ENCODE data around the gene LRRFIP1. TPM values are rescaled to one million over a fixed set of nuclear protein-coding genes. Genes with fewer than 3 reads are reported as not detected.
"Not testable (repeated sequence)": the region's sequence is repeated elsewhere in the genome, so short reads cannot be mapped to it uniquely, and the experiment has no call there.

Gene LRRFIP1
- total and polyA plus RNA-seq, 9 donors, result 27.4 to 71.1 (median 56.1) TPM

- H3K36me3 ChIP-seq, result no peaks in the 10 kb centered on the region
- no peak overlapping the region for H3K4me3 ChIP-seq
- no peaks in the 10 kb centered on the region for H3K4me1 ChIP-seq (ENCODE audit: insufficient read depth)
- H3K9me3 ChIP-seq, result no peaks in the 10 kb centered on the region
- intact Hi-C loops (cut with DNase I), result no loop called here
- no peaks in the 10 kb centered on the region for H3K27me3 ChIP-seq
- 96 to 97% (median 96%) methylated on average over 10 of the region's 10 CpGs for WGBS, 3 donors
- DNase-seq, result no peak
- H3K27ac ChIP-seq, result no peak overlapping the region
- TF ChIP-seq CTCF (IDR thresholded peaks at IDR 0.05) (no peak), EP300 (IDR thresholded peaks at IDR 0.05) (no peak), POLR2A (IDR thresholded peaks at IDR 0.05) (no peak)
Measured at GRCh38 chr2:237758185-237758584, 130.8 kb downstream of the LRRFIP1 start.

GRCh38 chr2:237759176-237759575 lies 131.8 kb downstream of the LRRFIP1 start:
- no peaks in the 10 kb centered on the region for H3K4me1 ChIP-seq (ENCODE audit: insufficient read depth)
- H3K9me3 ChIP-seq, result no peaks in the 10 kb centered on the region
- TF ChIP-seq POLR2A (IDR thresholded peaks at IDR 0.05) (no peak), EP300 (IDR thresholded peaks at IDR 0.05) (no peak), CTCF (IDR thresholded peaks at IDR 0.05) (no peak)
- WGBS, 3 donors, result 91 to 95% (median 92%) methylated on average over 10 of the region's 10 CpGs
- no peaks in the 10 kb centered on the region for H3K36me3 ChIP-seq
- DNase-seq, result no peak
- intact Hi-C loops (cut with DNase I), result no loop called here
- H3K27me3 ChIP-seq, result no peaks in the 10 kb centered on the region
- H3K4me3 ChIP-seq, result no peak overlapping the region
- H3K27ac ChIP-seq, result no peak overlapping the region

GRCh38 chr2:237760506-237761502 lies 133.4 kb downstream of the LRRFIP1 start:
- no peak for DNase-seq
- intact Hi-C loops (cut with DNase I), result loop anchor here in 1 of 4 donors (10.0 kb wide), 1 partner anchor 184 kb away; no protein-coding TSS in a partner anchor
- Histone ChIP-seq H3K4me1 (ENCODE audit: insufficient read depth) (peaks cover 2% of the 10 kb centered on the region), H3K9me3 (no peaks in the 10 kb centered on the region), H3K27ac (no peak overlapping the region), H3K4me3 (no peak overlapping the region), H3K36me3 (no peaks in the 10 kb centered on the region), H3K27me3 (no peaks in the 10 kb centered on the region)
- TF ChIP-seq POLR2A (IDR thresholded peaks at IDR 0.05) (no peak), CTCF (IDR thresholded peaks at IDR 0.05) (no peak), EP300 (IDR thresholded peaks at IDR 0.05) (no peak)
- WGBS, 3 donors, result 89 to 97% (median 94%) methylated on average over 23 of the region's 23 CpGs

GRCh38 chr2:237762291-237763182 lies 135.2 kb downstream of the LRRFIP1 start:
- not testable (repeated sequence) for H3K9me3 ChIP-seq; DNase-seq; H3K27me3 ChIP-seq; H3K4me3 ChIP-seq; H3K36me3 ChIP-seq; H3K4me1 ChIP-seq (ENCODE audit: insufficient read depth); H3K27ac ChIP-seq
- 86 to 92% (median 86%) methylated on average over 9 of the region's 9 CpGs for WGBS, 3 donors
- intact Hi-C loops (cut with DNase I), result loop anchor here in 1 of 4 donors (10.0 kb wide), 1 partner anchor 182 kb away; no protein-coding TSS in a partner anchor

All from ovary (tissue), 9 donors.